GM21360 (cell line): ENCODE measurements around the gene SRGAP3.

ENCODE experiments used
- ATAC-seq: cut with Tn5 transposase; IDR thresholded peaks from one replicate; pipeline ENCODE4 v1.9.1; 2021; ENCODE audit warnings: mild to moderate bottlenecking, moderate library complexity; ENCODE audit not compliant: unreplicated experiment

Gene SRGAP3

GRCh38 chr3:9254764-9255163 lies 5.3 kb upstream of the SRGAP3 start:
- no peak for ATAC-seq

- no peak for ATAC-seq
Measured at GRCh38 chr3:9253327-9253726, 3.9 kb upstream of the SRGAP3 start.

- ATAC-seq: no peak
Measured at GRCh38 chr3:9251055-9251786, 1.8 kb upstream of the SRGAP3 start.

- ATAC-seq: no peak
Measured at GRCh38 chr3:9250236-9250635, 790 bp upstream of the SRGAP3 start.

- ATAC-seq: no peak
Measured at GRCh38 chr3:9248522-9249271, 749 bp downstream of the SRGAP3 start.

GRCh38 chr3:9247941-9248521 lies 1.4 kb downstream of the SRGAP3 start:
- ATAC-seq: no peak

GRCh38 chr3:9247361-9247940 lies 2.0 kb downstream of the SRGAP3 start:
- no peak for ATAC-seq

GRCh38 chr3:9246189-9246588 lies 3.3 kb downstream of the SRGAP3 start:
- no peak for ATAC-seq

- no peak for ATAC-seq
Measured at GRCh38 chr3:9244495-9245183, 4.8 kb downstream of the SRGAP3 start.

GRCh38 chr3:9241956-9242355 lies 7.5 kb downstream of the SRGAP3 start:
- no peak for ATAC-seq

- ATAC-seq: no peak
Measured at GRCh38 chr3:9239680-9240079, 9.8 kb downstream of the SRGAP3 start.

- no peak for ATAC-seq
Measured at GRCh38 chr3:9238721-9239295, 10.6 kb downstream of the SRGAP3 start.

- ATAC-seq: no peak
Measured at GRCh38 chr3:9238276-9238675, 11.2 kb downstream of the SRGAP3 start.

GRCh38 chr3:9233814-9234600 lies 15.4 kb downstream of the SRGAP3 start:
- no peak for ATAC-seq

- ATAC-seq: no peak
Measured at GRCh38 chr3:9233101-9233500, 16.3 kb downstream of the SRGAP3 start.

- no peak for ATAC-seq
Measured at GRCh38 chr3:9231937-9232336, 17.5 kb downstream of the SRGAP3 start.

- no peak for ATAC-seq
Measured at GRCh38 chr3:9231471-9231870, 18.0 kb downstream of the SRGAP3 start.

GRCh38 chr3:9231006-9231405 lies 18.4 kb downstream of the SRGAP3 start:
- no peak for ATAC-seq

- no peak for ATAC-seq
Measured at GRCh38 chr3:9230596-9230995, 18.9 kb downstream of the SRGAP3 start.

GRCh38 chr3:9229879-9230278 lies 19.6 kb downstream of the SRGAP3 start:
- ATAC-seq: no peak
